Measurements from ENCODE around the gene ZNF236.
"Not testable (repeated sequence)": the region's sequence is repeated elsewhere in the genome, so short reads cannot be mapped to it uniquely, and the experiment has no call there.

The ZNF236 gene

GRCh38 chr18:77017355-77017754 lies 195.0 kb downstream of the ZNF236 start:
- in situ Hi-C loops (cut with HindIII; ENCODE audit: low sequenced_read_pairs): no loop called here

- in situ Hi-C loops (cut with HindIII; ENCODE audit: low sequenced_read_pairs): not testable (repeated sequence)
Observed at GRCh38 chr18:77018650-77019049, 196.3 kb downstream of the ZNF236 start.

GRCh38 chr18:77019641-77020040 lies 197.3 kb downstream of the ZNF236 start:
- in situ Hi-C loops (cut with HindIII; ENCODE audit: low sequenced_read_pairs): no loop called here
